Measurements from ENCODE around the gene BRD9. TPM values are rescaled to one million over a fixed set of nuclear protein-coding genes. Genes with fewer than 3 reads are reported as not detected.
A peak's percentile ranks its signal among the peaks of the same experiment; 100 is the strongest.
"Not testable (repeated sequence)": the region's sequence is repeated elsewhere in the genome, so short reads cannot be mapped to it uniquely, and the experiment has no call there.

The BRD9 gene
- total RNA-seq, 1 experiment from 2014 or later, result 68.7 TPM

DNA sequence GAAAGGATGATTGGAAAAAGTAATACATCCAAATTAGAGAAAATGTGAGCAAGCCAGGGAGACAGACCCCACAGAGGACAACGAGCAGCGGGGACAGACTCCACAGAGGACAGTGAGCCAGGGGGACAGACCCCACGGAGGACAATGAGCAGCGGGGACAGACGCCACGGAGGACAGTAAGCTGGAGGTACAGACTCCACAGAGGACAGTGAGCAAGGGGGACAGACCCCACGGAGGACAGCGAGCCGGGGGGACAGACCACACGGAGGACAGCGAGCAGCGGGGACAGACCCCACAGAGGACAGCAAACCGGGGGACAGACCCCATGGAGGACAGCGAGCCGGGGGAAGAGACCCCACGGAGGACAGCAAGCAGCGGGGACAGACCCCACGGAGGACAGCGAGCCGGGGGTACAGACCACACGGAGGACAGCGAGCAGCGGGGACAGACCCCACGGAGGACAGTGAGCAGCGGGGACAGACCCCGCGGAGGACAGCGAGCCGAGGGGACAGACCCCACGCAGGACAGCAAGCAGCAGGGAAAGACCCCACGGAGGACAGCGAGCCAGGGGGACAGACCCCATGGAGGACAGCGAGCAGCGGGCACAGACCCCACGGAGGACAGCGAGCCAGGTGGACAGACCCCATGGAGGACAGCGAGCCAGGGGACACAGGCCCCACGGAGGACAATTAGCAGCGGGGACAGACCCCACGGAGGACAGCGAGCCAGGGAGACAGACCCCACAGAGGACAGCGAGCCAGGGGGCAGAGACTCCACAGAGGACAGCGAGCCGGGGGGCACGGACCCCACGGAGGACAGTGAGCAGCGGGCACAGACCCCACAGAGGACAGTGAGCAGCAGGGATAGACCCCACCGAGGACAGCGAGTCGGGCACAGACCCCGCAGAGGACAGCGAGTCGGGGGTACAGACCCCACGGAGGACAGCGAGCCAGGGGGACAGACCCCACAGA is 39.9 kb downstream of the BRD9 start:
- in situ Hi-C loops (cut with HindIII; ENCODE audit: low sequenced_read_pairs), result no loop called here
- no peak for DNase-seq (ENCODE audit: low spot score)

DNA sequence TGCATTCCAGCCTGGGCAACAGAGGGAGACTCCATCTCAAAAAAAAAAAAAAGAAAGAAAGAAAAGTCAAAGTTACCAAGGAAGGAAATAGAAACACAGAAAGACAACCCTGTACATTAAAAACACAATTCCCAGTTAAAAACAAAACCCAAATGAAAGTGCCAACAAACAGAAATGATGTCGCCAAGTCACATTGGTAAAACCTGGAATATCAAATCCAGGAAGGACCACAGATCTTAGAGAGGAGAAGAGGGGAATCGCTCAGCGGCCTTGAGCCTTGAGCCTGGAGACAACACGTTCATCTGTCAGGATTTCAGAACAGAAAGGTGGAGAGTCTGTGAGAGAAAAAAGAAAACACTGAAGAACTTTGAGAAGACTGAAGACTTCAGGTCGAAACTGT is 40.6 kb downstream of the BRD9 start:
- in situ Hi-C loops (cut with HindIII; ENCODE audit: low sequenced_read_pairs), result no loop called here
- no peak for DNase-seq (ENCODE audit: low spot score)

- DNase-seq (ENCODE audit: low spot score), result no peak
- in situ Hi-C loops (cut with HindIII; ENCODE audit: low sequenced_read_pairs), result no loop called here
Observed at GRCh38 chr5:851553-851952, 41.0 kb downstream of the BRD9 start.

GRCh38 chr5:851076-851475 is 41.5 kb downstream of the BRD9 start:
- in situ Hi-C loops (cut with HindIII; ENCODE audit: low sequenced_read_pairs), result no loop called here
- DNase-seq (ENCODE audit: low spot score), result no peak

DNA sequence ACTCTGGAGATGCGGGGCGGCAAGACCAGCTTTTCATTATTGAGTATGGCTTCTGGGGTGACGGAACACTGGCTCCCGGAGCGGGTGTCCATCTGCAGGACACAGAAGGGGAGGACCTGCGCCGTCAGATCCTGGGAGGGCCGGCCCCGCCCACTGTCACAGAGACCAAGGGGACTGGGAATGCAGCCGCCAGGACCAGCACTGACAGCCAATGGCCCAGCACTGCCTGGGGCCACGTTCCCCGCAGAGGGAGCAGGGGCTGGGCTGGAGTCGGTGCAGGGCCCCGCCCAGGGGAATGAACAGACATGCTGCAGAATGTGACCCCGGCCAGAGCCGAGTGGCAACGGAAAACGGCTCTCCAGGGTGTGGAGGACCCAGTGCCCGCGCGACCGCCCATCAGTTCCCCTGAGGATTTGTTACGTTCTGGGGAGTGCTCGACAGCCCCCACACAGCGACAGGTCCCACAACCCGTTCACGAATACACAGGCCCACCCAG is 42.0 kb downstream of the BRD9 start, which contains the start of gene ZDHHC11:
TSS of gene ZDHHC11 (minus strand) at position 476 of the 496 bp plus-strand sequence. CDS start at position 92, 384 bp downstream.
- DNase-seq (ENCODE audit: low spot score), result peak; percentile 41
- in situ Hi-C loops (cut with HindIII; ENCODE audit: low sequenced_read_pairs), result no loop called here

- in situ Hi-C loops (cut with HindIII; ENCODE audit: low sequenced_read_pairs), result no loop called here
- DNase-seq (ENCODE audit: low spot score), result peak; percentile 19
Observed at GRCh38 chr5:849651-850301, 42.8 kb downstream of the BRD9 start.

DNA sequence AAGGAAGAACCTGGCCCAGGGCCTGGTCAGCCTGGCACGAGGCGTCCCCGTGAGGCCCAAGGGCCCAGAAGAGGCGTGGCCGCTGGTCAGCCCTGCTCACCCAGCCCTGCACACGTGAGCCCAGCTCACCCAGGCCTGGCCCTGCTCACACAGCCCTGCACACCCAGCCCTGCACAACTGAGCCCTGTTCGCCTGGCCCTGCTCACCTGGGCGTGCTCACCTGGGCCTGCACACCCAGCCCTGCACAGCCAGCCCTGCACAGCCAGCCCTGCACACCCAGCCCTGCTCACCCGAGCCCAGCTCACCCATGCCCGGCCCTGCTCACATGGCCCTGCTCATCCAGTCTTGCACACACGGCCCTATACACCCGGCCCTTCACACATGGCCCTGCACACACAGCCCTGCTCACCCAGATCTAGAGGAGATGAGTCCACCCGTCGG is 43.9 kb downstream of the BRD9 start:
- in situ Hi-C loops (cut with HindIII; ENCODE audit: low sequenced_read_pairs), result no loop called here
- DNase-seq (ENCODE audit: low spot score), result no peak

GRCh38 chr5:847736-848135 is 44.9 kb downstream of the BRD9 start:
- DNase-seq (ENCODE audit: low spot score); in situ Hi-C loops (cut with HindIII; ENCODE audit: low sequenced_read_pairs): not testable (repeated sequence)

GRCh38 chr5:847212-847611 is 45.4 kb downstream of the BRD9 start:
- in situ Hi-C loops (cut with HindIII; ENCODE audit: low sequenced_read_pairs); DNase-seq (ENCODE audit: low spot score): not testable (repeated sequence)

GRCh38 chr5:846602-847091 is 46.0 kb downstream of the BRD9 start:
- in situ Hi-C loops (cut with HindIII; ENCODE audit: low sequenced_read_pairs); DNase-seq (ENCODE audit: low spot score): not testable (repeated sequence)

- in situ Hi-C loops (cut with HindIII; ENCODE audit: low sequenced_read_pairs); DNase-seq (ENCODE audit: low spot score): not testable (repeated sequence)
Observed at GRCh38 chr5:845676-846601, 46.7 kb downstream of the BRD9 start.

DNA sequence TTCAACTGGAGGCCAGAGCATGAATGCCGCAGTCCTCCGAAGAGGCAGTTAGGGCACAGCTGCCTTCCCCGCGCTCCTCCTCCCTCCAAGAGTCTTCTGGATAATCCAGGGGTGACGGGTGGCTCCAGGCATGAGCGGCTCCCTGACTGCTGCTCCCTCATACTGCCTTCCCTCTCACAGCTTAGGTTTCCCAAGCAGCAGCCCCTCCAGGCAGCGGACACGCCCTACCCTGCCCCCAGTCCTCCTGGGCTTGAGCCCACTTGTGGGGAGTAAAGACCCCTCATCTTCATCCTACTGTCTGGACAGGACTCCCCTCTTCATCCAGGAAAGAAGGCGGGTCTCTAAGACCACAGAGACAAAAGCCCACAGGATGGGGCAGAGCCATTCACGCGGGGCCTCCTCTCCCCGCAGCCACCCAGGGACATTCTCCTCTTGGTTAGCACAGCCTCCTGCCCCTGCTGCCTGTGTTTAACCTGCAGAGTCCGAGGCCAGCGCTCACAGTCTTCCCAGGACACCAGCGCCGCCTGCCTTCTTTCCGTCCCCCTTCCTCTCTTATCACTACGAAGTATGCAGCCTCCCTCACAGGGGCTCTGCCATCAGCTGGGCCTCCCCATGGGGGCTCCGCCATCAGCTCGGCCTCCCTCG is 47.4 kb downstream of the BRD9 start:
- DNase-seq (ENCODE audit: low spot score); in situ Hi-C loops (cut with HindIII; ENCODE audit: low sequenced_read_pairs): not testable (repeated sequence)

- not testable (repeated sequence) for DNase-seq (ENCODE audit: low spot score)
Observed at GRCh38 chr5:844426-844825, 48.2 kb downstream of the BRD9 start.

DNA sequence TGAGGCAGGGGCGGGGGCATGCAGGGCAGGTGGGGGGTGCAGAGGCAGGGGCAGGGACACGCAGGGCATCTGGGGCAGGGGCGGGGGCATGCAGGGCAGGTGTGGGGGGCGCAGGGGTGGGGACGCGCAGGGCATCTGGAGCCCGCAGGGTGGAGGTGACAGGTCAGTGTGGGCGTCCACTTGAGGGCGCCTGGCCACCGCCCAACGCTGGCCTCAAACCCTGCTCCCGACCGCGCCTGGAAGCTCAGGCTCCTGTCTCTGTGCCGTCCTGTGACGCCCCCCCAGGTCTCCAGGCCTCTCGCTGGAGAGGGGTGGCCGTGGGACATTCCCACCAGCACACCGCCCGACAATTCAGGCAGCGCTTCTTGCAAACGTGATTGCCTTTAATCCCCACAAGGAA is 48.7 kb downstream of the BRD9 start:
- in situ Hi-C loops (cut with HindIII; ENCODE audit: low sequenced_read_pairs); DNase-seq (ENCODE audit: low spot score): not testable (repeated sequence)

More at GRCh38 chr5:844426-844825, 48.2 kb downstream of the BRD9 start:
- in situ Hi-C loops (cut with HindIII; ENCODE audit: low sequenced_read_pairs), result not testable (repeated sequence)

- DNase-seq (ENCODE audit: low spot score); in situ Hi-C loops (cut with HindIII; ENCODE audit: low sequenced_read_pairs): not testable (repeated sequence)
Observed at GRCh38 chr5:843371-843770, 49.2 kb downstream of the BRD9 start.

DNA sequence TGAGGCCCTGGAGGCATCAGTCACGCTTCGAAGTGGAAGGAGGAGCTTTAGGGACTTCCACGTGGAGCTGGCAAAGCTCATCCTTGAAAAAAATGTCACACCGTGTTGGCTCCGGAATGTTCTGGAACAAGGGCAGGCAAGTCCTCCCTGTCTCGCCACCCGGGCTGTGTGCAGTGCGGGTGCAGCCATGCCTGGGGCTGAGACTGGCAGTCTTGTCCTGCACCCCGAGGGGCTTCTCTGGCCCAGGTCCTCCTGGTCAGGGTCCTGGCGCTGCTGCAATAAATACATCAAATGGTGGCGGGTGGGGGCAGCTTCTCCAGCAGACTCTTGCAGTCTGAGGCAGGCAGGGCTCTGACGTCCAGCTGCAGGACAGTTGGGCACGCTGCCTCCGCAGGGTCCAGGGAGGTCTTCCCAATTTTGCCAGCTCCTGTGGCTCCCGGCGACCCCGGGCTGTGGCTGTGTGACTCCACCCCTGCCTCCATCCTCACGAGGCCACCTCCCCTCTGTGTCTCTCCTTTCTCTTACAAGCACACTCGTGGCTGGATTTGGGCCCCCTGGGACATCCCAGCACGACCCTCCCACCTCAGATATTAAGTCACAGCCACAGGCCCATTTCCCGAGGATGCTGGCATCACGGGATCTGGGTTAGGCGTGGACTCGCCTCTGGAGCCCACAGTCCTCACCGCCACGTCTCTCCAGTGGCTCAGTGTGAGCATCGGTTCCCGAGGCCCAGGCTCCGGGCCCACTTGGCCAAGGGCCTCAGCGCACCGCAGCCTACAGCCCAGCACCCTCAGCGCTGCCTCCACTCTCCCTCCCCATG is 50.0 kb downstream of the BRD9 start:
- DNase-seq (ENCODE audit: low spot score); in situ Hi-C loops (cut with HindIII; ENCODE audit: low sequenced_read_pairs): not testable (repeated sequence)
